GM19328 (cell line): ENCODE data around the gene ZNF324.

Source experiments
- ATAC-seq: cut with Tn5 transposase; IDR thresholded peaks from one replicate; pipeline ENCODE4 v1.9.1; 2021; ENCODE audit warnings: mild to moderate bottlenecking, moderate library complexity; ENCODE audit not compliant: unreplicated experiment

Gene ZNF324

GRCh38 chr19:58520257-58520599 is 53.3 kb downstream of the ZNF324 start:
- no peak for ATAC-seq

DNA sequence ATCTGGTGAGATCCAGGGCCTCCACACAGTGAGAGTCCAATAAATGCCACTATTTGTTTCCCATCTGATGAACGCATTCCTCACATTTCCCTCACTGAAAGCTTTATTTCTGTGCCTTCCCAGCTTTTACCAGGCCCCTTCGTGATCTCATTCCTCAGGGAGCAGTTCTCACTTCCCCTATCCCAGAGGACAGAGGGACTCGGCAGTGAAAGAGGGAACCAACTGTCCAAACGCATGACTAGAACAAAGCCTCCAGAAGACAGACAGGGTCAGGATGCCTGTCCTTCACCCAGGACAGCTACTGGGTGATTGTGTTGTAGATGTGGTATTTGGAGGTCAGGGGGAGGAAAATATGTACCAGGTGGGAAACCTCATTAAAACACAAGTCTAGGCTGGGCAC is 54.8 kb downstream of the ZNF324 start:
- no peak for ATAC-seq

DNA sequence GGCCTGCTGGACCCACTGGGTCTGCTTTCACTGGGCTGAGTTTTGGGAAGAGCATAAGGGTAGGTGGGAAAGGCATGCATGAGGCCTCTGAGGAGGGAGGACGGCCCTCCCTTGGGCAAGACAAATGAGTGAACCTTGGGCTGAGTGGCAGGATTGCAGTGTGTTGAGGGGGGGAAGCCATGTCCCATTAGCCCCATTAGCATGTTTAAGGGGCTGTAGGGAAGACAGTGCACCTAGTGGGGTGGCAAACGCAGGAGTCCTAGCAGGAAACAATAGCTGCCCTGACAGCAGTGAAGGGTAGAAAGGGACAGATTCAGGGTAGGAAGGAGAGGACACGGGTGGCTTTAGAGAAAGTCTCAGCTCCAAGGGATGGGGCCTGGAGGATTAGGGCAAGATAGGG is 55.8 kb downstream of the ZNF324 start:
- no peak for ATAC-seq
